ENCODE measurements around the gene NTM. TPM values are rescaled to one million over a fixed set of nuclear protein-coding genes. Genes with fewer than 3 reads are reported as not detected.

The NTM gene
- total RNA-seq, 1 donor: 52.2 TPM

- H3K4me3 ChIP-seq (ENCODE audit: low read depth, low read length): no peak overlapping the region
- DNase-seq (ENCODE audit: low read depth): no peak
- TF ChIP-seq CTCF (IDR thresholded peaks at IDR 0.05; ENCODE audit: insufficient read depth, low read length): no peak
Observed at GRCh38 chr11:132240374-132240773, 870.0 kb downstream of the NTM start.

- no peak overlapping the region for H3K4me3 ChIP-seq (ENCODE audit: low read depth, low read length)
- no peak for DNase-seq (ENCODE audit: low read depth)
- no peak for TF ChIP-seq CTCF (IDR thresholded peaks at IDR 0.05; ENCODE audit: insufficient read depth, low read length)
Observed at GRCh38 chr11:132242632-132243031, 872.2 kb downstream of the NTM start.

DNA sequence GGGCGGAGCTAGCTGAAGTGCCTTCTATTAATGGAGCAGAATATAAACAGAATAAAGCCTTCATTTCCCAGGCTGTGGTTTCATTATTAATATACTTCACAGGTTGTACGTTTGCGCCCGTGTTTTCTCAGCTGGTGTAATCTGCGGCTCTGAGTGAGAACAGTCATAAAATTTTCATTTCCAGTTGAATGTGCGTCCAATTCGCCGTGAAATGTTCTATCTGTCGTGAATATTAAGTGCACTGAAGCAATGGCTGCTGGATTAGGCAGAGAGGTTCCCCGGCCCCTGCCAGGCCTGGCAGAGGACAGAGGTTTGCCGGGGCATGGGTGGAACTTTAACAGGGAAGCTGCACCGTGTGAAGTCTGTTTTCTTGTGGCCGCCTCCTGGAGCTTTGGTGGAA is 874.4 kb downstream of the NTM start:
- no peak overlapping the region for H3K4me3 ChIP-seq (ENCODE audit: low read depth, low read length)
- no peak for TF ChIP-seq CTCF (IDR thresholded peaks at IDR 0.05; ENCODE audit: insufficient read depth, low read length)
- no peak for DNase-seq (ENCODE audit: low read depth)

DNA sequence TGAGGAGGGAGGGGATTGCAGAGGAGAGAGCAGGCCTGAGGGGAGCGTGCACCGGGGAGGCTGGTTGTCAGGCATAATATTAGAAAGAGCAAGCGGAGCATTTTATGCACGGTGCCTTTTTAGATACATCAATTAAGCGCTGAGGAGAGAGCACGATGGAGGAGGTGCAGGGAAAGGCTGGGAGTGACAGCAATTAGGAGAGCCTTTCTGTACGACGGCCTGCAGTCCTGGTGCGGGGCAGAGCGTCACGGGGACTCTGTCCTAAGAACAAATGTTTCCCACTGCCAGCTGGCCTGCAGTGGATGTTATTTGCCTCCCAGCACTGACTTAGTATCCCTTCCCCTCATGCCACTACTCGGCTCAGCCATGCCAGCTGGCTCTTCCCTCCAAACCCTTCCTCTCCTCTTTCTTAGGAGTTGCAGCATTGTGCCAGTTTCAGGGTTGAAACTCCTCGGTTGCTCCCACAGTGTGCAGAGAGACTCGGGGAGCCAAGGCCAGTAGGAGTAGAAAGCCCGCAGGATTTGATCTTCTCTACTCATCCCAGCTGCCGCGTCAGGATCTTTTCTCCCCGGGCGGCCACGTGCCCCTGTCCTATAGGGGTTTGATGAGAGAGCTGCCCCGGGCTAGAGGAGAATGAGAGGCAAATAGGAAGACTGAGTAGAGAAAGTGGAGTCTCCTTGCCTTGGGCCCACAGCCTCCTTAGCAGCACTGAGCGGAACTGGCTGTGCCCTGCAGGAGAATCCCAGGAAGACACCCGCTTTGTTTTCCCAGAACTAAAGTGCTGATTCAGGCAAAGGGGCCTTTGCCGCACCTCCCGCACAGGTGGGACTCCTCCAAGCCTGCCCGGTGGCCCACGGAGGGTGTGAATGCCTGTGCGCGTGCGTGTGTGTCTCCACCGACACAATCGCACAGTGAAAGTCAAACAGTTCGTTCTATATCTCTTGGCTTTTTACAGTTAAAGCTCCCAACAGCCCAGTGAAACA is 875.3 kb downstream of the NTM start:
- H3K4me3 ChIP-seq (ENCODE audit: low read depth, low read length): no peak overlapping the region
- no peak for TF ChIP-seq CTCF (IDR thresholded peaks at IDR 0.05; ENCODE audit: insufficient read depth, low read length)
- no peak for DNase-seq (ENCODE audit: low read depth)

- H3K4me3 ChIP-seq (ENCODE audit: low read depth, low read length): no peak overlapping the region
- TF ChIP-seq CTCF (IDR thresholded peaks at IDR 0.05; ENCODE audit: insufficient read depth, low read length): no peak
- no peak for DNase-seq (ENCODE audit: low read depth)
Observed at GRCh38 chr11:132248580-132248979, 878.2 kb downstream of the NTM start.

DNA sequence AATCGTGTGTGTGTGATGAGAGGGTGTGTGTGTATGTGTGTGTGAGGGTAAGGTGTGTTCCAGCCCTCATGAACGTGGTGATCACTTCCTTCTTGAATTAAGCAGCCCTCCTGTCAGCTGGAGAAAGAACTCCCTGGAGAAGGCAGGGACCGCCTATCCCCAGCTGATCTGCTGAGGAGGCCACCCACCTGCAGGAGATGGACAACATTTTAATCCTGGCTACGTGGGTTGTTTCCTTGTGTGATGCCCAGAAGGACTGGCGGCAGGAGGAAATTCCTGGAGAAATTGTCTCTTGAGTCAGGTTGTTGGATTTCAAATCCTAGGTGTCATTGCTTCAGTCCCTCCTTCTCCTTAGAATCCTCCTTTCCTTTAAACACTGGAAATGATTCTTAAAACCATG is 878.8 kb downstream of the NTM start:
- no peak for DNase-seq (ENCODE audit: low read depth)
- TF ChIP-seq CTCF (IDR thresholded peaks at IDR 0.05; ENCODE audit: insufficient read depth, low read length): no peak
- no peak overlapping the region for H3K4me3 ChIP-seq (ENCODE audit: low read depth, low read length)

All from fibroblast of the aortic adventitia (primary cell).